ENCODE data around the gene DNAJA2.

DNA sequence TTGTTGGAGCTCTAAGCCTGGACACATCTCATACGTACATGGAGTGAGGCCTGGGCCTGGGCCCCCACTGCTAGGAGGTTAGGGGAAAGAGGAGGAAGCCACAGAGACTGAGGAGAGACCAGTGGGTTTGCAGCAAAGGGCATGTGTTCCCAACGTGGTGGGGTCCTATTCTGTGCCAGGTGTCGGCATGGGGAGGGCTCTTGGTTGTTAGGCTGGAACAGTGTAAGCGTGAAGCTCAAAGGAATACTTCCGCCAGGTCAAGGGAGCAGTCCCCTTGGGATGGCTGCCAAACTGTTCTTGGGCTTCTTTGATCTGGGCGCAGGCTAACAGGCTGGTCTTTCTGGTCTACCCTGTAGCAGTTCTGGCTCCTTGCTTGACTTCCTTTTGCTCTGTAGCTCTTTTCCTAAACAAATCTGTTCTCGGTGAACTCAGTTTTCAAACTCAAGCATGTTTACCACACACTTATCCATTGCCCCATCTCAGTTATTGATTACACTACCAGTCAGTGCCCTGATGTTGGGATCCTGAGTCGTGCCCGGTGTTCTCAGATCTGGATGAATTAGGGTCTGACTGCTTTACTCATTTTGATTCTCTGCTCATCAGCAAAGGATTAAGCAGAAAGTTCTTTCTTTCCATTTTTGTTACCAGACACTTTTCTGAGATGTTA is 52.9 kb downstream of the DNAJA2 start:
- TF ChIP-seq, protein P1, sequence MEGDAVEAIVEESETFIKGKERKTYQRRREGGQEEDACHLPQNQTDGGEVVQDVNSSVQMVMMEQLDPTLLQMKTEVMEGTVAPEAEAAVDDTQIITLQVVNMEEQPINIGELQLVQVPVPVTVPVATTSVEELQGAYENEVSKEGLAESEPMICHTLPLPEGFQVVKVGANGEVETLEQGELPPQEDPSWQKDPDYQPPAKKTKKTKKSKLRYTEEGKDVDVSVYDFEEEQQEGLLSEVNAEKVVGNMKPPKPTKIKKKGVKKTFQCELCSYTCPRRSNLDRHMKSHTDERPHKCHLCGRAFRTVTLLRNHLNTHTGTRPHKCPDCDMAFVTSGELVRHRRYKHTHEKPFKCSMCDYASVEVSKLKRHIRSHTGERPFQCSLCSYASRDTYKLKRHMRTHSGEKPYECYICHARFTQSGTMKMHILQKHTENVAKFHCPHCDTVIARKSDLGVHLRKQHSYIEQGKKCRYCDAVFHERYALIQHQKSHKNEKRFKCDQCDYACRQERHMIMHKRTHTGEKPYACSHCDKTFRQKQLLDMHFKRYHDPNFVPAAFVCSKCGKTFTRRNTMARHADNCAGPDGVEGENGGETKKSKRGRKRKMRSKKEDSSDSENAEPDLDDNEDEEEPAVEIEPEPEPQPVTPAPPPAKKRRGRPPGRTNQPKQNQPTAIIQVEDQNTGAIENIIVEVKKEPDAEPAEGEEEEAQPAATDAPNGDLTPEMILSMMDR (IDR thresholded peaks at IDR 0.05) = no peak
- no peak for TF ChIP-seq POLR2A (IDR thresholded peaks at IDR 0.05)
- TF ChIP-seq EP300 (IDR thresholded peaks at IDR 0.05) = no peak

Data from stomach (tissue), 4 donors.